ENCODE measurements around the gene HSD3B2.
"Not testable (repeated sequence)": the region's sequence is repeated elsewhere in the genome, so short reads cannot be mapped to it uniquely, and the experiment has no call there.

HSD3B2 gene

GRCh38 chr1:119414950-119415349 lies at the start of gene HSD3B2:
HSD3B2 (plus strand) TSS chr1:119415150; CDS start chr1:119415420, 270 bp downstream.
- DNase-seq (ENCODE audit: low spot score) (no peak), FAIRE-seq (no peak)

- no peak for DNase-seq (ENCODE audit: low spot score)
- FAIRE-seq = no peak
These were observed 48.5 kb upstream of the HSD3B2 start for GRCh38 chr1:119366424-119366823.

GRCh38 chr1:119367432-119368124 lies 47.4 kb upstream of the HSD3B2 start:
- FAIRE-seq (no peak), DNase-seq (ENCODE audit: low spot score) (peak; percentile 70)

- no peak for DNase-seq (ENCODE audit: low spot score)
- no peak for FAIRE-seq
These were observed 46.4 kb upstream of the HSD3B2 start, which contains the start of gene HAO2 for GRCh38 chr1:119368554-119368953. HAO2 (plus strand) TSS chr1:119368785; CDS start chr1:119381086, 12,301 bp downstream.

- FAIRE-seq = no peak
These were observed 44.2 kb upstream of the HSD3B2 start for GRCh38 chr1:119370748-119371147.

GRCh38 chr1:119371815-119372214 lies 43.1 kb upstream of the HSD3B2 start:
- DNase-seq (ENCODE audit: low spot score) (no peak), FAIRE-seq (no peak)

More at GRCh38 chr1:119370748-119371147, 44.2 kb upstream of the HSD3B2 start:
- DNase-seq (ENCODE audit: low spot score) = no peak

- peak; percentile 48 for DNase-seq (ENCODE audit: low spot score)
These were observed 42.4 kb upstream of the HSD3B2 start for GRCh38 chr1:119372503-119373086.

GRCh38 chr1:119373465-119373864 lies 41.5 kb upstream of the HSD3B2 start:
- FAIRE-seq (no peak), DNase-seq (ENCODE audit: low spot score) (peak; percentile 52)

More at GRCh38 chr1:119372503-119373086, 42.4 kb upstream of the HSD3B2 start:
- no peak for FAIRE-seq

- DNase-seq (ENCODE audit: low spot score) (no peak), FAIRE-seq (peak; percentile 89)
These were observed 40.6 kb upstream of the HSD3B2 start for GRCh38 chr1:119374208-119374874.

GRCh38 chr1:119375366-119375765 lies 39.6 kb upstream of the HSD3B2 start:
- DNase-seq (ENCODE audit: low spot score) (no peak), FAIRE-seq (no peak)

GRCh38 chr1:119376594-119376993 lies 38.4 kb upstream of the HSD3B2 start:
- no peak for FAIRE-seq
- DNase-seq (ENCODE audit: low spot score) = no peak

- not testable (repeated sequence) for FAIRE-seq; DNase-seq (ENCODE audit: low spot score)
These were observed 37.4 kb upstream of the HSD3B2 start for GRCh38 chr1:119377594-119377993.

- DNase-seq (ENCODE audit: low spot score) = no peak
- no peak for FAIRE-seq
These were observed 35.8 kb upstream of the HSD3B2 start for GRCh38 chr1:119379117-119379516.

GRCh38 chr1:119380304-119380703 lies 34.6 kb upstream of the HSD3B2 start:
- DNase-seq (ENCODE audit: low spot score) = no peak
- no peak for FAIRE-seq

- DNase-seq (ENCODE audit: low spot score) (no peak), FAIRE-seq (no peak)
These were observed 33.8 kb upstream of the HSD3B2 start for GRCh38 chr1:119380983-119381662.

- FAIRE-seq (no peak), DNase-seq (ENCODE audit: low spot score) (no peak)
These were observed 30.4 kb upstream of the HSD3B2 start for GRCh38 chr1:119384591-119384990.

GRCh38 chr1:119385650-119386049 lies 29.3 kb upstream of the HSD3B2 start:
- FAIRE-seq (no peak), DNase-seq (ENCODE audit: low spot score) (no peak)

GRCh38 chr1:119387858-119388257 lies 27.1 kb upstream of the HSD3B2 start:
- DNase-seq (ENCODE audit: low spot score) = no peak
- FAIRE-seq = peak; percentile 42

GRCh38 chr1:119388450-119388849 lies 26.5 kb upstream of the HSD3B2 start:
- FAIRE-seq = no peak
- DNase-seq (ENCODE audit: low spot score) = no peak

- FAIRE-seq = no peak
These were observed 24.4 kb upstream of the HSD3B2 start for GRCh38 chr1:119390526-119390925.

GRCh38 chr1:119391749-119392148 lies 23.2 kb upstream of the HSD3B2 start:
- DNase-seq (ENCODE audit: low spot score) = no peak
- no peak for FAIRE-seq

More at GRCh38 chr1:119390526-119390925, 24.4 kb upstream of the HSD3B2 start:
- no peak for DNase-seq (ENCODE audit: low spot score)

GRCh38 chr1:119394085-119394484 lies 20.9 kb upstream of the HSD3B2 start:
- FAIRE-seq (no peak), DNase-seq (ENCODE audit: low spot score) (no peak)
